GM12872 (cell line): ENCODE measurements around the gene ACOT11.

Experiments
- CTCF ChIP-seq: IDR thresholded peaks from 3 replicates; pipeline ENCODE4 v1.5.1; 2011; ENCODE audit warnings: low read depth, mild to moderate bottlenecking, low read length, moderate library complexity; ENCODE audit not compliant: insufficient read depth

Gene ACOT11

GRCh38 chr1:54506594-54506993, 41.4 kb upstream of the ACOT11 start:
- TF ChIP-seq CTCF: no peak

- no peak for TF ChIP-seq CTCF
These were observed 40.8 kb upstream of the ACOT11 start for GRCh38 chr1:54507033-54507870.

- no peak for TF ChIP-seq CTCF
These were observed 37.2 kb upstream of the ACOT11 start for GRCh38 chr1:54510715-54511270.

DNA sequence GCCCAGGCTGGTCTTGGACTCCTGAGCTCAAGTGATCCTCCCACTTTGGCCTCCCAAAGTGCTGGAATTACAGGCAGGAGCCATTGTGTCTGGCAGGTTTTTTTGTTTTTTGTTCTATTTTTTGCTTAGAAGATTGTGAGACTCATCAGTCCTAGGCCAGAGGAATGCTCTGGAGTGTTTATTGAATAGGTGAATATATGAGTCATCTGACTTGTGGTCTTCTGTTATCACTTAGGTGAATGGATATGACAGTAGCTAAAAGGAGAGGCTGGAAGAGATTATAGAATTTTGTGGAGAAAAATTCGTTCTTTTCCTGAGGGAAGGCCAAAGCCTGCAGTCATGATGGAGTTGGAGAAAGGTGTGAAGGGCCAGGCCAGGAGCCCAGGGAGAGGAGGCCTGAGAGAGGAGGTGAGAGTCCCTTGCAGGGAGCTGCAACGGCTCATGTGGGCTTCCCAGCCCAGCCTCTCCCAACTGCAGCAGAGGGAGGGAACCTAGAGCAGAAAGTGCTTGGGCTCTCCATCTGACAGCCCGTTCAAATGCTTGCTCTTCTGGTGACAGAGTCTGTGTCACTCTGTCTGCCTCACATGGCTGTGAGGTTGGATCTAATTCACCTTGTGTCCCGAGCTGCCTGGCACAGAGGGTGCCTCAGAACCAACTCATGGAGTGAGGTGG, 31.6 kb upstream of the ACOT11 start:
- no peak for TF ChIP-seq CTCF

- TF ChIP-seq CTCF: no peak
These were observed 30.5 kb upstream of the ACOT11 start for GRCh38 chr1:54517496-54517895.

- no peak for TF ChIP-seq CTCF
These were observed 29.5 kb upstream of the ACOT11 start for GRCh38 chr1:54518489-54518888.

DNA sequence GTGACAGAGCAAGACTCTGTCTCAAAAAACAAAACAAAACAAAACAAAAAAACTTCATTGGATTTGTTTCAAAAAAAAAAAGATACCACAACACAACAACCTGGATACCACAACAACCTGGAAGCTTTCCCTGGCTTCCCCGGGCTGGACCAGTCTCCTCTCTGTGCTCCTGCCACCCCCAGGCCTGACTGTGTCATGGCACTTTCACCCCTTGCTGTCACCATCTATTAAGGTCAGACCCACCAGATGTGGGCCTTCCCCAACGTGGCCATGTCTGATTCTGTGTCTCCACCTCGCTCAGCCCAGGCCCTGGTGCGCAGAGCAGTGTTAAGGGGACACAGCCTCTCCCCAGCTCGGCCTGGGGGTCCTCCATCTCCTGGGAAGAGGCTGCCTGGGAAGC, 28.3 kb upstream of the ACOT11 start:
- peak; percentile 40; the same call in 2 of the 3 replicates for TF ChIP-seq CTCF
